Fibroblast of peridontal ligament (primary cell): ENCODE results near the gene HCN2.
"Not testable (repeated sequence)": the region's sequence is repeated elsewhere in the genome, so short reads cannot be mapped to it uniquely, and the experiment has no call there.

Experiments
- DNase-seq: peaks from one replicate; pipeline ENCODE4 v3.0.0-alpha.2; 2010; ENCODE audit errors: extremely low read depth

The HCN2 gene

GRCh38 chr19:604355-604754, 14.7 kb downstream of the HCN2 start:
- DNase-seq, result no peak

- not testable (repeated sequence) for DNase-seq
These were observed 15.6 kb downstream of the HCN2 start for GRCh38 chr19:605061-605971.

- DNase-seq, result no peak
These were observed 17.8 kb downstream of the HCN2 start for GRCh38 chr19:607301-608154.

- no peak for DNase-seq
These were observed 18.7 kb downstream of the HCN2 start for GRCh38 chr19:608155-609003.

GRCh38 chr19:609004-609346, 19.3 kb downstream of the HCN2 start:
- no peak for DNase-seq

GRCh38 chr19:610071-610800, 20.6 kb downstream of the HCN2 start:
- no peak for DNase-seq

GRCh38 chr19:610801-611480, 21.3 kb downstream of the HCN2 start:
- DNase-seq, result peak; percentile 77

- peak; percentile 96 for DNase-seq
These were observed 21.8 kb downstream of the HCN2 start for GRCh38 chr19:611481-611868.

GRCh38 chr19:612941-613340, 23.3 kb downstream of the HCN2 start:
- no peak for DNase-seq

GRCh38 chr19:613732-614567, 24.3 kb downstream of the HCN2 start:
- DNase-seq, result no peak

GRCh38 chr19:615619-616018, 25.9 kb downstream of the HCN2 start:
- no peak for DNase-seq

- DNase-seq, result no peak
These were observed 26.5 kb downstream of the HCN2 start for GRCh38 chr19:616062-616700.

GRCh38 chr19:616747-617526, 27.3 kb downstream of the HCN2 start:
- no peak for DNase-seq

GRCh38 chr19:617551-618246, 28.0 kb downstream of the HCN2 start:
- DNase-seq, result no peak

- no peak for DNase-seq
These were observed 28.6 kb downstream of the HCN2 start for GRCh38 chr19:618247-618619.

- DNase-seq, result no peak
These were observed 29.1 kb downstream of the HCN2 start for GRCh38 chr19:618674-619285.

- no peak for DNase-seq
These were observed 29.8 kb downstream of the HCN2 start for GRCh38 chr19:619286-620002.
